ENCODE results near the gene MYO7B.

The MYO7B gene

GRCh38 chr2:127572841-127573240 is 37.4 kb downstream of the MYO7B start:
- DNase-seq (ENCODE audit: low read depth in 1 of 2, low spot score in 1 of 2), result no peak

GRCh38 chr2:127573298-127573697 is 37.8 kb downstream of the MYO7B start:
- no peak for DNase-seq (ENCODE audit: low read depth in 1 of 2, low spot score in 1 of 2)

GRCh38 chr2:127573771-127574170 is 38.3 kb downstream of the MYO7B start:
- DNase-seq (ENCODE audit: low read depth in 1 of 2, low spot score in 1 of 2), result no peak

- no peak for DNase-seq (ENCODE audit: low read depth in 1 of 2, low spot score in 1 of 2)
Observed at GRCh38 chr2:127574656-127575055, 39.2 kb downstream of the MYO7B start.

GRCh38 chr2:127575185-127575765 is 39.8 kb downstream of the MYO7B start:
- no peak for DNase-seq (ENCODE audit: low read depth in 1 of 2, low spot score in 1 of 2)

GRCh38 chr2:127575941-127576432 is 40.5 kb downstream of the MYO7B start:
- no peak for DNase-seq (ENCODE audit: low read depth in 1 of 2, low spot score in 1 of 2)

- no peak for DNase-seq (ENCODE audit: low read depth in 1 of 2, low spot score in 1 of 2)
Observed at GRCh38 chr2:127576433-127577207, 41.1 kb downstream of the MYO7B start.

GRCh38 chr2:127577208-127577475 is 41.7 kb downstream of the MYO7B start:
- no peak for DNase-seq (ENCODE audit: low read depth in 1 of 2, low spot score in 1 of 2)

GRCh38 chr2:127577503-127577902 is 42.0 kb downstream of the MYO7B start:
- no peak for DNase-seq (ENCODE audit: low read depth in 1 of 2, low spot score in 1 of 2)

GRCh38 chr2:127577973-127578372 is 42.5 kb downstream of the MYO7B start:
- DNase-seq (ENCODE audit: low read depth in 1 of 2, low spot score in 1 of 2), result no peak

GRCh38 chr2:127578411-127578810 is 42.9 kb downstream of the MYO7B start:
- DNase-seq (ENCODE audit: low read depth in 1 of 2, low spot score in 1 of 2), result no peak

GRCh38 chr2:127579231-127579630 is 43.7 kb downstream of the MYO7B start:
- no peak for DNase-seq (ENCODE audit: low read depth in 1 of 2, low spot score in 1 of 2)

- DNase-seq (ENCODE audit: low read depth in 1 of 2, low spot score in 1 of 2), result no peak
Observed at GRCh38 chr2:127580167-127581049, 44.9 kb downstream of the MYO7B start.

GRCh38 chr2:127581050-127581345 is 45.5 kb downstream of the MYO7B start:
- no peak for DNase-seq (ENCODE audit: low read depth in 1 of 2, low spot score in 1 of 2)

GRCh38 chr2:127581516-127582490 is 46.3 kb downstream of the MYO7B start:
- DNase-seq (ENCODE audit: low read depth in 1 of 2, low spot score in 1 of 2), result no peak

- no peak for DNase-seq (ENCODE audit: low read depth in 1 of 2, low spot score in 1 of 2)
Observed at GRCh38 chr2:127582863-127583861, 47.7 kb downstream of the MYO7B start.

GRCh38 chr2:127584047-127584446 is 48.6 kb downstream of the MYO7B start:
- DNase-seq (ENCODE audit: low read depth in 1 of 2, low spot score in 1 of 2), result no peak

- no peak for DNase-seq (ENCODE audit: low read depth in 1 of 2, low spot score in 1 of 2)
Observed at GRCh38 chr2:127584516-127585033, 49.1 kb downstream of the MYO7B start.

- DNase-seq (ENCODE audit: low read depth in 1 of 2, low spot score in 1 of 2), result no peak
Observed at GRCh38 chr2:127585270-127585807, 49.9 kb downstream of the MYO7B start.

Measured in activated T-helper 1 cell treated with anti-CD3 and anti-CD28 coated beads, Interleukin-2, amount 50 U/mL, for 16 hours (primary cell).